Activated T-cell treated with anti-CD3 and anti-CD28 coated beads, Interleukin-2, amount 50 U/mL, for 4 hours (primary cell): ENCODE results near the gene CRHR1. TPM values are rescaled to one million over a fixed set of nuclear protein-coding genes. Genes with fewer than 3 reads are reported as not detected.

Experiments used
- ATAC-seq, 2 donors: fragments of 200-7000 bp; cut with Tn5 transposase; one replicate each; pipeline ENCODE4 v1.10.0; 2021
- DNase-seq: peaks from one replicate; pipeline ENCODE4 v3.0.0-alpha.2; 2020
- H3K27me3 Mint-ChIP-seq: one replicate; pipeline ENCODE4 v1.8.0; 2021; ENCODE audit warnings: low read depth, mixed read lengths
- H3K36me3 Mint-ChIP-seq: one replicate; pipeline ENCODE4 v1.8.0; 2022; ENCODE audit warnings: mixed read lengths; ENCODE audit not compliant: insufficient read depth
- H3K4me1 Mint-ChIP-seq: one replicate; pipeline ENCODE4 v1.8.0; 2021; ENCODE audit warnings: low read depth, mixed read lengths
- H3K4me3 Mint-ChIP-seq: one replicate; pipeline ENCODE4 v1.8.0; 2021; ENCODE audit warnings: mild to moderate bottlenecking, moderate library complexity, mixed read lengths
- H3K9me3 Mint-ChIP-seq: one replicate; pipeline ENCODE4 v1.8.0; 2021; ENCODE audit warnings: mixed read lengths
- total RNA-seq, 3 donors: library from RNA; stranded (reverse); gene quantifications; one replicate each; pipeline ENCODE4 v1.2.1, GENCODE V29; 2021

The CRHR1 gene
- total RNA-seq, 3 donors from 2014 or later, result not detected

- no peak for ATAC-seq
- no peak overlapping the region for H3K4me3 Mint-ChIP-seq
- no peaks in the 10 kb centered on the region for H3K36me3 Mint-ChIP-seq
- DNase-seq, result no peak
- H3K4me1 Mint-ChIP-seq, result no peaks in the 10 kb centered on the region
- H3K9me3 Mint-ChIP-seq, result no peaks in the 10 kb centered on the region
- peaks cover 66% of the 10 kb centered on the region for H3K27me3 Mint-ChIP-seq
Measured at GRCh38 chr17:45790296-45790922, 6.3 kb downstream of the CRHR1 start.

- no peak for ATAC-seq
- no peaks in the 10 kb centered on the region for H3K36me3 Mint-ChIP-seq
- peaks cover 59% of the 10 kb centered on the region for H3K27me3 Mint-ChIP-seq
Measured at GRCh38 chr17:45791041-45791582, 7.0 kb downstream of the CRHR1 start.

GRCh38 chr17:45791935-45792334 is 7.8 kb downstream of the CRHR1 start:
- ATAC-seq, result no peak
- Mint-ChIP-seq H3K36me3 (no peaks in the 10 kb centered on the region), H3K4me1 (no peaks in the 10 kb centered on the region), H3K9me3 (no peaks in the 10 kb centered on the region), H3K27me3 (peaks cover 60% of the 10 kb centered on the region), H3K4me3 (no peak overlapping the region)
- no peak for DNase-seq

More at GRCh38 chr17:45791041-45791582, 7.0 kb downstream of the CRHR1 start:
- Mint-ChIP-seq H3K4me3 (no peak overlapping the region), H3K9me3 (no peaks in the 10 kb centered on the region), H3K4me1 (no peaks in the 10 kb centered on the region)
- no peak for DNase-seq

- Mint-ChIP-seq H3K4me1 (no peaks in the 10 kb centered on the region), H3K36me3 (no peaks in the 10 kb centered on the region), H3K27me3 (peaks cover 56% of the 10 kb centered on the region), H3K9me3 (no peaks in the 10 kb centered on the region), H3K4me3 (no peak overlapping the region)
- DNase-seq (no peak), ATAC-seq (no peak)
Measured at GRCh38 chr17:45792437-45792836, 8.3 kb downstream of the CRHR1 start.

- Mint-ChIP-seq H3K9me3 (no peaks in the 10 kb centered on the region), H3K4me3 (no peak overlapping the region), H3K36me3 (no peaks in the 10 kb centered on the region), H3K4me1 (no peaks in the 10 kb centered on the region), H3K27me3 (peaks cover 56% of the 10 kb centered on the region)
- ATAC-seq, result no peak
- DNase-seq, result no peak
Measured at GRCh38 chr17:45792995-45793755, 9.1 kb downstream of the CRHR1 start.

- no peak for ATAC-seq
- DNase-seq, result no peak
- no peaks in the 10 kb centered on the region for H3K36me3 Mint-ChIP-seq
- H3K4me3 Mint-ChIP-seq, result no peak overlapping the region
- H3K9me3 Mint-ChIP-seq, result no peaks in the 10 kb centered on the region
- no peaks in the 10 kb centered on the region for H3K4me1 Mint-ChIP-seq
- peaks cover 49% of the 10 kb centered on the region for H3K27me3 Mint-ChIP-seq
Measured at GRCh38 chr17:45793999-45794540, 9.9 kb downstream of the CRHR1 start.

- ATAC-seq (no peak), DNase-seq (no peak)
- Mint-ChIP-seq H3K36me3 (no peaks in the 10 kb centered on the region), H3K9me3 (no peaks in the 10 kb centered on the region), H3K27me3 (peaks cover 49% of the 10 kb centered on the region), H3K4me1 (no peaks in the 10 kb centered on the region), H3K4me3 (no peak overlapping the region)
Measured at GRCh38 chr17:45794840-45795239, 10.7 kb downstream of the CRHR1 start.

GRCh38 chr17:45800816-45801215 is 16.7 kb downstream of the CRHR1 start:
- H3K4me3 Mint-ChIP-seq, result no peak overlapping the region
- no peaks in the 10 kb centered on the region for H3K36me3 Mint-ChIP-seq
- ATAC-seq (no peak), DNase-seq (no peak)
- no peaks in the 10 kb centered on the region for H3K4me1 Mint-ChIP-seq
- H3K27me3 Mint-ChIP-seq, result peaks cover 26% of the 10 kb centered on the region
- no peaks in the 10 kb centered on the region for H3K9me3 Mint-ChIP-seq

- Mint-ChIP-seq H3K4me1 (no peaks in the 10 kb centered on the region), H3K36me3 (no peaks in the 10 kb centered on the region), H3K27me3 (peaks cover 29% of the 10 kb centered on the region), H3K9me3 (no peaks in the 10 kb centered on the region), H3K4me3 (no peak overlapping the region)
- DNase-seq (no peak), ATAC-seq (no peak)
Measured at GRCh38 chr17:45801421-45801820, 17.3 kb downstream of the CRHR1 start.

- peaks cover 29% of the 10 kb centered on the region for H3K27me3 Mint-ChIP-seq
- H3K36me3 Mint-ChIP-seq, result no peaks in the 10 kb centered on the region
- H3K4me3 Mint-ChIP-seq, result no peak overlapping the region
- H3K4me1 Mint-ChIP-seq, result no peaks in the 10 kb centered on the region
- DNase-seq (no peak), ATAC-seq (no peak)
- no peaks in the 10 kb centered on the region for H3K9me3 Mint-ChIP-seq
Measured at GRCh38 chr17:45808845-45809244, 24.7 kb downstream of the CRHR1 start.

GRCh38 chr17:45809499-45809898 is 25.4 kb downstream of the CRHR1 start:
- no peaks in the 10 kb centered on the region for H3K4me1 Mint-ChIP-seq
- no peaks in the 10 kb centered on the region for H3K9me3 Mint-ChIP-seq
- DNase-seq, result no peak
- H3K4me3 Mint-ChIP-seq, result no peak overlapping the region
- no peak for ATAC-seq
- no peaks in the 10 kb centered on the region for H3K36me3 Mint-ChIP-seq
- peaks cover 25% of the 10 kb centered on the region for H3K27me3 Mint-ChIP-seq

- no peaks in the 10 kb centered on the region for H3K36me3 Mint-ChIP-seq
- ATAC-seq (no peak), DNase-seq (no peak)
- H3K4me3 Mint-ChIP-seq, result no peak overlapping the region
- no peaks in the 10 kb centered on the region for H3K4me1 Mint-ChIP-seq
- peaks cover 18% of the 10 kb centered on the region for H3K27me3 Mint-ChIP-seq
- H3K9me3 Mint-ChIP-seq, result no peaks in the 10 kb centered on the region
Measured at GRCh38 chr17:45812102-45812501, 28.0 kb downstream of the CRHR1 start.

GRCh38 chr17:45813048-45813725 is 29.1 kb downstream of the CRHR1 start:
- no peak for ATAC-seq
- Mint-ChIP-seq H3K9me3 (no peaks in the 10 kb centered on the region), H3K4me3 (no peak overlapping the region), H3K36me3 (no peaks in the 10 kb centered on the region), H3K27me3 (peaks cover 14% of the 10 kb centered on the region), H3K4me1 (no peaks in the 10 kb centered on the region)
- no peak for DNase-seq
